HG03575 (cell line): ENCODE results near the gene TMEM45A.
"Not testable (repeated sequence)": the region's sequence is repeated elsewhere in the genome, so short reads cannot be mapped to it uniquely, and the experiment has no call there.

Source experiments
- ATAC-seq: cut with Tn5 transposase; IDR thresholded peaks from one replicate; pipeline ENCODE4 v1.9.1; 2021; ENCODE audit not compliant: unreplicated experiment, insufficient number of reproducible peaks, low FRiP score; ENCODE audit errors: extremely low read depth

The TMEM45A gene

GRCh38 chr3:100525753-100526612 is 33.6 kb downstream of the TMEM45A start:
- no peak for ATAC-seq

DNA sequence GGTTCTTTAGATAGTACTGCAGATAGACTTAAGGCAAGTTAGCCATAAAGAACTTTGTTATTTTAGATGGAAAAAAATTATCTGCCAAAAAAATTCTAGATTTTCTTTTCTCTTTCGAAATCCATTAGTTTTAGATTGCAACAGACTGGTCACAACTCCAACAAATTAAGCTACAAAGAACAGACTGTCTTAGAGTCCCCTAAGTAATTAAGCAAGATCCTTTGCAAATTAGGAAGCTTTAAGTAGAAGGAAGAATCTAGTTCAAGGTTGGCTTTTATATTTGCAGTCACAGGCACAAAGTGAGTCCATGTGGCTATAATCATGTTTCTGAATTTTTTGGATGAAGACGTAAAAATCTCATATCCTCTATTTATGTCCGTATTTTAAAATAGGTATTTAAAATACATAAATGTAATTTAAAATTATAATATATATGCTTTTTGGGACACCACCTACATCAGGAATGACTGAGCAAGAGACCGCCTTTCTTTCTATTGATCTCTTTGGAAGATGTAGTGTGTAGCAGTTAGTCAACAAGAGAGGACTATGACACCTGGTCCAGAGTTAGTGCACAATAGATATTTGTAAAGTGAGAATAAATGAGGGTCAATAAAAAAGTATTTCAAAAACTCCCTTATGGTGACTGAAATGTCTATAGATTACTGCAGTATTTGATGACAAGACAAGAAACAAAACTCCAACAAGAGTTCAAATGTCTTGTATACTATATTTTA is 34.4 kb downstream of the TMEM45A start:
- no peak for ATAC-seq

DNA sequence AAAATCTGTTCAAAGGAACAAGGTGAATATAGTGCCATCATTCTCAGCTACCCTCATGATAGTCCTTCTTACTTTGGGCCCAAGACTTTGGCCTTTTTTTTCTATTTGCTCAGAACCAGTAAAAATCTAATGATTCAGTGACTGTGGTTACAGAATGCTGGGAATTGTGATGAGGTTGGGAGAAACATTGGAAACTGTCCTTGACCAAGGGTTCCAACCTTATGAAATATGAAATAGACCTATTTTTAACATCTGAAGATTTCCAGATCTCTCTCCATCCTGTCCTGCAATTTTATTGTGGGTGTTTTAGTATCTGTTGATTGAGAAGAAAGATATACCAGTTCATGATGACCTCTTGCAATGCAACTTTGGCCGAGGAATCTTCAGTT is 34.9 kb downstream of the TMEM45A start:
- ATAC-seq: no peak

- ATAC-seq: no peak
These were observed 38.7 kb downstream of the TMEM45A start for GRCh38 chr3:100531093-100531492.

- ATAC-seq: no peak
These were observed 40.0 kb downstream of the TMEM45A start for GRCh38 chr3:100532411-100532810.

- ATAC-seq: no peak
These were observed 40.8 kb downstream of the TMEM45A start for GRCh38 chr3:100533176-100533575.

GRCh38 chr3:100535610-100535943 is 43.2 kb downstream of the TMEM45A start:
- no peak for ATAC-seq

DNA sequence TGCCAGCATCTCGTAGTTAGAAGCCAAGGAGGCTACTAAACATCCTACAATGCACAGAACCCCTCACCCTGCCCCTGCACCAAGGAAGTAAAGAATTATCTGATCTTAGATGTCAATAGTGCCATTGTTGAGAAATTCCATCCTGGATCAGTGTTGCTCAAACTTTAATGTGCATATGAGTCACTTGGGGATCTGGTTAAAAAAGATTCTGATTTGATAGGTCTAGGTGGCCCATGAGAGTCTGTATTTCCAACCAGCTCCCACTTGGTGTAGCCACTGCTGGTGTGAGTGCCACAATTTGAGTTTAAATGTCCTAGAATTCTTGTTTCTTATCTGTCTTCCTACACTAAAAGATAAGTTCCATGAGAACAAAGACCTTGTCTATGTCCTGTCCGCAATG is 43.7 kb downstream of the TMEM45A start:
- ATAC-seq: no peak

DNA sequence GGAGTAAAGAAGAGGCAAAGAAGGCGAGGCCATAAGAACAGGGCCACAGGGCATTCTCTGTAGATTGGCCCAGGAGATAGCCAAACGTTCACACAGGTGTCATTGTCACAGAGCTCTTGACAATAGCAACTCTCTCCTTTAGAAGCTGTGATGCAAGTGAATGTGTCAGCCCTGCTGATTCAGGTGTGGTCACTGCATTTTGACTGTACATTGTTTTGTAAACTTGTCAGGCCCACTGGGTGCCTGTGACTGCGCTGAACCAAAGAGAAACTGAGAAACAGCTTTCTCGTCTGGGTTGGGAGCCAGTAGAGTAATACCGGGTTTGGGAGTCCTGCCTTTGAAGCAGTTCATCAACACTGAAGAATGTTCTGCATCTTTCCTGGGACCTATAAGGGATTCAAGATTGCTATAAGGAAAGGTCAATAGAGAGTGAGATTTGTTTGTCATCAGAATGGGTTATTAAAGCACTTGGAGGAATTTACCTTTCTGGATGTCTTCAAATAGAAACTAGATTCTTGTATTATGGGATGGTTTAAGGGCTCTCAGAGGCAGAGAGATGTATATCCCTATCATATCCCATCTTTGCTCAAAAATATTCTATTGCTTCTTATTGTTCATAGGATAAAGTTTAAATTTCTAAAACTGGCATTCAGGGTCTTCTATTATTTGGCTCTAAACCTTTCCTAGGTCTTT is 45.4 kb downstream of the TMEM45A start:
- ATAC-seq: no peak

- ATAC-seq: no peak
These were observed 45.9 kb downstream of the TMEM45A start for GRCh38 chr3:100538339-100538706.

DNA sequence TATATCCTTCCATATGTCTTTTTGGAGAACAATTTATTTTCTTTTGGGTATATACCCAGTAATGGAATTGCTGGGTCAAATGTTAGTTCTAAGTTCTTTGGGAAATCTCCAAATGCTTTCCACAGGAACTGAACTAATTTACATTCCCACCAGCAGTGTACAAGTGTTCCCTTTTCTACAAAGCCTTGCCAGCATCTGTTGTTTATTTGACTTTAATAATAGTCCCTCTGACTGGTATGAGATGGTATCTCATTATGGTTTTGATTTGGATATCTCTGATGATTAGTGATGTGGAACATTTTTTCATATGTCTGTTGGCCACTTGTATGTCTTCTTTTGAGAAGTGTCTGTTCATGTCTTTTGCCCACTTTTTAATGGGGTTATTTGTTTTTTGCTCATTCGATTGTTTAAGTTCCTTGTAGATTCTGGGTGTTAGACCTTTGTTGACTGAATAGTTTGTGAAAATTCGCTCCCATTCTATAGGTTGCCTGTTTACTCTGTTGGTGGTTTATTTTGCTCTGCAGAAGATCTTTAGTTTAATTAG is 48.4 kb downstream of the TMEM45A start:
- no peak for ATAC-seq

DNA sequence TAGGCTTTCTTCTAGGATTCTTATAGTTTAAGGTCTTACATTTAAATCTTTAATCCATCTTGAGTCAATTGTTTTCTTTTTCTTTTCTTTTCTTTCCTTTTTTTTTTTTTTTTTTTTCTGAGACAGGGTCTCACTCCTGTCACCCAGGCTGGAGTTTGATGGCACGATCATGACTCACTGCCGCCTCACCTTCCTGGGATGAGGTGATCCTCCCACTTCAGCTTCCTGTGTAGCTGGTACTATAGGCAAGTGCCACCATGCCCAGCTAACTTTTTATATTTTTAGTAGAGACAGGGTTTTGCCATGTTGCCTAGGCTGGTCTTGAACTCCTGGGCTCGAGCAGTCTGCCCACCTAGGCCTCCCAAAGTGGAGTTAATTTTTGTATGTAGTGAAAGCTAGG is 49.0 kb downstream of the TMEM45A start:
- ATAC-seq: not testable (repeated sequence)

DNA sequence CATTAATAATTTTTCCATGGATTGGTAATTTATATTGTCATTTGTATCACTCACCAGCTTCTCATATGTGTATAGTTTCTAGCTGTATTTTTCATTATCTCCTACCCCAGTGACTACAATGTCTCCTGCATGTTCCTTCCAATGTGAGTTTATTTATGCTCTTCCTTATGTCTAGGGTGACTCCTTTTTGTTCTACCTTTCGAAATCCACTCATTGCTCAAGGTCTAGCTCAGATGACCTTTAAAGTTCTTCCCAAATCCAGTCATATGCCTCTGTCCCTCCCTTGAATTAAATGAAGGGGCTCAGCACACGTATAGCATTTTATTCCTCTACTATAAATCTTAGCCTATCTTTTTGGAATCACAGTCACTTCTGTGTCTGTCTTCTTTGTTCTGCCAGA is 53.0 kb downstream of the TMEM45A start:
- ATAC-seq: no peak

DNA sequence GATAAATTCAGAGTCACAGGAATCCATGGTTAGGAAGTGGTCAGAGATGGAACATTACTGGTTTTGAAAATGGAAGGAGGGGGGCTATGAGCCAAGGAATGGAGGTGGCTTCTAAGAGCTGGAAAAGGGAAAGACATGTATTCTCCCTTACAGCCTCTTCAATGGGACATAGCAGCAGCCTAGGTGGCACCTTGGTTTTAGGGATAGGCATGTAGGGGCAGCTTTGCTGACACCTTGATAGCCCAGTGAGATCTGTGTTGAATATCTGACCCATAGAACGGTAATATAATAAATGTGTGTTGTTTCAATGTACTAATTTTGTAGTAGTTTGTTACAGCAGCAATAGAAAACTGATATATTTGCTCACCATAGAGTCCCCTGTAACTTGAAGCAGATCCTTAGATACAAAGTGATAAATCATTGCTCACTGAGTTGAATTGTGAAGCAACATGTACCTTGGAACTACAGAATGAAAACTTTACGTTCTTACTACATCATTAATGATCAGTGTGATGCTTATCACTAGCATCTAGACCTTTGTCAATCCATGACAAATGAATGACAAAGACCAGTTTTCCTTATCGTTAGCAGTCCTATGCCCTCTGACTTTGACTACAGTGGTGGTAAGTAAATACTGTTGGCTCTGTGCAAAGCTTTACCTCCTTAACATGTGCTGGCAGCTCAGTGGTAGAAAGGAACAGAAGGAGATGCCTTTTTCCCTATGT is 53.8 kb downstream of the TMEM45A start:
- no peak for ATAC-seq

GRCh38 chr3:100548053-100548452 is 55.6 kb downstream of the TMEM45A start:
- ATAC-seq: no peak

DNA sequence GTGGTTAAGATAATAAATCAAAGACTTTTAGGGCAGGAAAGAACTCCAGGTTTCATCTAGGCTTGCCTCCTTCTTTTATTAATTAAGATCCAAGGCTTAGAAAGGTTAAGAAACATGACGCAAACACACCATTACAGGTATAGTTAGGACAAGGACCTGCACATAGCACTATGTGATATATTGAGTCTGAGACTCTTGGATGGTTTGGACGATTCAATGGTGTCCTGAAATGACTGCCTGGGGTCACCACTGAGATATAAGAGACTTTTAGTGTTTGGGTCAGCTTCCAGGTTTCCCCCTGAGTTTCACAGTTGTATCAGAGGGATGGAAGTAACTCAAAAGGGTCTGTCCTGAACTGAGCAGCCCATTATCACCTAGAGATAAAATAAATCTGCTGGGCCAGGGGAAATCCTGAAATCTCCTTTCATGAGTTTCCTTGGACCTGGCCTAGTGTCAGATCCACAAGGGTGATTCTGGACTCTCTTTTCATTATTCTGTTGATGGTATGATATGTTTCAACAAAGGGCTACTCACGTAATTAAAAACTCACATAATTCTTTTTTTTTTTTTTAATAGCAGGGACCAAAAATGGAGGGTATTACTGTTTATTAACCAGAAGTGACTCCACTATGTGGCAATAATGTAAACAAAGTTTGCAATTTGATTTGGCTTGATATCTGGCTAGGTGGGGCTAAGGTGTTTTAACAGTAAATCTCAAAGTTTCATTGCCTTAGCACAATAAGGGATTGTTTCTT is 61.4 kb downstream of the TMEM45A start:
- no peak for ATAC-seq

DNA sequence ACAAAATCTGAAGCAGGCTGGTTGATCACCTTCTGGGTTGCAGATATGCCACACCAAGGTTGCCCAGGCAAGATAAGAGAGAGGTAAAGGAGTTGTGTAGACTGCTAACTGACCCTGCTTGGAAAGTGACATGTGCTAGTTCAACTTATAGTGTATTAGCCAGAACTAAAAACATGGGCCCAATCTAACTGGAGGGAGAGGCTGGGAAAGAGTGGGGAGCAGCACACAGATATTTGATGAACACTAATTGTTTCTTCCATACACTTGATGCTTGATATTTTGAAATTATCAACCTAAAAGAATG is 61.9 kb downstream of the TMEM45A start:
- no peak for ATAC-seq

DNA sequence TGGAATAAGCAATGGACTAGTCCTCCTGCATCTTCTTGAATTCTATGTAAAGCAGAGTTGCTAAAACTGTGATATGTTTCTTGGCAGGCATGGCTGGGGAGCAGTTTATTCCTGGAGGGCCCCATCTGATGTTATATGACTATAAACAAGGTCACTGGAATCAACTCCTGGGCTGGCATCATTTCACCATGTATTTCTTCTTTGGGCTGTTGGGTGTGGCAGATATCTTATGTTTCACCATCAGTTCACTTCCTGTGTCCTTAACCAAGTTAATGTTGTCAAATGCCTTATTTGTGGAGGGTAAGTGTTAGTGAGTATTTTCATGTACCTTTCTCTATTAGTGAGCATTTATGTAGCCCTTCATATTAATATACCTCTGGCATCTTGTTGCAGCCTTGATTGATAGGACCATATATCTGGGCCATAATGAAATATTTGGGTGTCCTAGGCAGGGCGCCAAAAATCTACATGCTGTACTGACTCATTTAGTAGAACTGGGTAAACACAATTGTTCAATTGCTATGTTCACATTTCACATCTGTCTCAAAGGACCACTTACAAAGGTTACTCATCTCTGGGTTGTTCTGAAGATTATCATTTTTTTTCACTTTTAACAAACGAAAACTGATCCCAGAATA is 64.4 kb downstream of the TMEM45A start:
- no peak for ATAC-seq
